ENCODE data around the gene NDUFA13. TPM values are rescaled to one million over a fixed set of nuclear protein-coding genes. Genes with fewer than 3 reads are reported as not detected.

Gene NDUFA13
- total RNA-seq, 1 donor from 2014 or later: 191 TPM

DNA sequence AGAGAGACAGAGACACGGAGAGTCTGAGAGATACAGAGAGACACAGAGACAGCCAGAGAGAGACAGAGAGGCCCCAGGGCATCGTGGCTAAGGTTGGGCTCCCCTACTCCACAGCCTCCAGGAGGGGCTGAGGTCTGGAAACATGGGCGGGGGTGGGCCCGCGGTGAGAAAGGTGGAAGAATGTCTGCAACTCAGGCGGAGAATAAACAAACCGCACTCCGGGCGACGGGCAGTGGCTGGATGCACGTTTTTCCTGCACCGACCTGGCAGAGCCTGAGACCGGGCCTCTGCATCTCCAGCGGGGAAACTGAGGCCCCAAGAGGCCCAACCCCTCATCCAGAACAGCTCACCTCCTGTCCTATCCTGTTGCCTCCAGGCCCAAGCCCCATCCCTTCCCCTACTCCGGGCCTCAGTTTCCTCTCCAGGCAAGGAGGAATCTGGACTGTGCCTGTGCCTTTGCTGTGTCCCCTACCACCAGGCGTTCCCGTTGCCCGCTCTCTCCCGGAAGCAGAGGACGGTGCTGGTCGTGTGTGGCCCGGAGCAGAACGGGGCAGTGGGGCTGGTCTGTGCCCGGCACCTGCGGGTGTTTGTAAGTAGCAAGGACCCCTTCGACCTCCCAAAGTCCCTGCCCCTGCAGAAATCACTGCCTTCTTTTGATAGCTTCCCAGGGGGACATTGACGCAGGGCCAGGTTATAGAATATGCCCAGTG lies 18.7 kb downstream of the NDUFA13 start:
- no peak for DNase-seq

DNA sequence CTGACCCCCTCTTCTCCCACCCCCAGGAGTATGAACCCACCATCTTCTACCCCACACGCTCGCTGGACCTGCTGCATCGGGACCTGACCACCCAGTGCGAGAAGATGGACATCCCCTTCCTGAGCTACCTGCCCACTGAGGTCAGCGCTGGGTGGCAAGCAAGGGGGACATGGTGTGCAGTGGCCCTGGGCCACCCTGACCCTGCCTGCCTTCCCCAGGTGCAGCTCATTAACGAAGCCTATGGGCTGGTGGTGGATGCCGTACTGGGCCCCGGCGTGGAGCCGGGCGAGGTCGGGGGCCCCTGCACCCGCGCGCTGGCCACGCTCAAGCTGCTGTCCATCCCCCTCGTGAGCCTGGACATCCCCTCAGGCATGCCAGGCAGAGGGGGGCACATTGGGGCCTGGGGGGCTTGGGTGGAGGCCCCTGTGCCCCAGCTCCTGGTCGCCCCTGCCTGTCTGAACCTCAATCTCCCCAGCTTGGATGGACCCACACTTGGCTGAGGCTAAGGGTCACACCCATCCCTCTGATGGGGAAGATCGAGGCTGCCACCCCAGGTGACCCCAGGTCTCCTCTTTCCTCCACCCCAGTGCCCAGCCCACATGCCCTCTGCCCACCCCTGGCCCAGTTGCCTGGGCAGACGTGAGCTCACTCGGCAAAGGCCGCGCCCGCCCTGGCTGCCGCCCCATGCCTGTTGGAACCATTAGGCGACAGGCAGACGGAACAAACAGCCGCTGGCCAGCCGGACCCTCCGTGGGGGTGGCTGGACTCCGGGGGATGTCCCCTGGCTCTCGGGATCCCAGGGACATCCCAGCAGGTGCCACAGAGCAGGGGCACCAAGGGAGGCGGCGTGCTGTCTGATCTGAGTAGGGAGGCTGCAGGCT lies 19.5 kb downstream of the NDUFA13 start:
- no peak for DNase-seq

DNA sequence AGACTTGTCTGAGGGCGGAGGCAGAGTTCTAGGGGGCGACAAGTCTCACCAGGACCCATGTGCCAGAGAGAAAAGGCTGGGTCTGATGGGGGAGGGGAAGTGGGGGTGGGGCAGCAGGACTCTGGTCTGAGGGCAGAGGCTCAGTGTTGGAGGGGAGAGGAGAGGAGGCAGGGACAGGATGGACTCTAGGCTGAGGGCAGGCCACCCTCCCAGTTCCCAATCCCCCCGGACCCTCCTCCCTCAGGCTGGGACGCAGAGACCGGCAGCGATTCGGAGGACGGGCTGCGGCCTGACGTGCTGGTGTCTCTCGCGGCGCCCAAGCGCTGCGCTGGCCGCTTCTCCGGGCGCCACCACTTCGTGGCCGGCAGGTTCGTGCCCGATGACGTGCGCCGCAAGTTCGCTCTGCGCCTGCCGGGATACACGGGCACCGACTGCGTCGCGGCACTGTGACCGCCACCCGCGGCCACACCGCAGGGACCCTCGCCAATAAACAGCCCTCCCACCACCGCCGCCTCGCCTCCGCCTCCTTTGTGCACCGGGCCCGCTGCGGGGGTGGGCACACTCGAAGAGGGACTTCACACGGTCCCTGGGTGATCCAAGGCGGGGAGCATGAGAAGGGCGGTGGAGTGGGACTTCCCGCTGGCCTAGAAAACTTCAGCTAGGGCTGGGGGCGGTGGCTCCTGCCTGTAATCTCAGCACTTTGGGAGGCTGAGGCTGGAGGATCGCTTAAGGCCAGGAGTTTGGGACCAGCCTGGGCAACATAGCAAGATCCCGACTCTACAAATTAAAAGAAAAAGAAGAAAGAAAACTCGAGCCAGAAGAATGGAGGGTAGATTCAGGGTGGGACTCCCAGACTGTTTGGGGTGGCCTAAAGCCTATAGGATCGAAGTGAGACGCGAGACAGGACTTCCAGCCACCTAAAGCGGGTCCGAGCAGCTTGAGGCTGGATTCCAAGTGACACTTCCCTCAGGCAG lies 21.3 kb downstream of the NDUFA13 start:
- DNase-seq: no peak

DNA sequence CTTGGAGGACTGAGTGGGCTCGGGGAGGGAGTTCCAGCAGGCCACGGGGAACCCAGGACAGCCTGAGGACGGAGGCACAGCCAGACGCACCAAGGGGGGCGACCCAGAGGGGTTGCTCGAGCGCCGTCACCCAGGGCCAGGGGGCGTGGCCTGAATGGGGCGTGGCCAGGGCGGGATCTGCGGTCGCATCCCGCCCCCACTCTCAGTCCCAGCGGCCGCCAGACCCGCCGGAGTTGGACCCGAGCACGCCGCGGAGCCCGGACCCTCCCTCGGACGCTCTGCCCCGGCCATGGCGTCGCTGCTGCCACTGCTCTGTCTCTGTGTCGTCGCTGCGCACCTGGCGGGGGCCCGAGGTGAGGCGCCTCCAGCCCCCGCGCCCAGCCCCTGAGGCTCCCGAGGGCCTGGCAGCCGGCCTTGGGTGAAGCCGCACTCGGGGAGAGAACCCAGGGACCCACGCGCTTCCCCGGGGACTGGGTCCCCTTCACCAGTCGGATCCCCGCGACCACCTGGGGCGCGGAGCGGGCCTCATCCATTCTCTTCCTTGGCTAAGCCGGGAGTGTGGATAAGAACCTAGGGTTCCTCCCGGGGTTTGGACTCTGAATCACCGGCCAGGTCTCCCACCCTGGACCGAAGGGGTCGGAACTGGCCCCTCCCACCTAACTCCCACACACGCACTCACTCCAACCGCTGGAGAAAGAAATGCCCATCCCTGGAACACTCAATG lies 22.2 kb downstream of the NDUFA13 start, which contains the start of gene CILP2:
Gene CILP2 (plus strand): TSS at position 205 of the 724 bp plus-strand sequence. CDS start 85 bp downstream, at position 290.
- no peak for DNase-seq

DNA sequence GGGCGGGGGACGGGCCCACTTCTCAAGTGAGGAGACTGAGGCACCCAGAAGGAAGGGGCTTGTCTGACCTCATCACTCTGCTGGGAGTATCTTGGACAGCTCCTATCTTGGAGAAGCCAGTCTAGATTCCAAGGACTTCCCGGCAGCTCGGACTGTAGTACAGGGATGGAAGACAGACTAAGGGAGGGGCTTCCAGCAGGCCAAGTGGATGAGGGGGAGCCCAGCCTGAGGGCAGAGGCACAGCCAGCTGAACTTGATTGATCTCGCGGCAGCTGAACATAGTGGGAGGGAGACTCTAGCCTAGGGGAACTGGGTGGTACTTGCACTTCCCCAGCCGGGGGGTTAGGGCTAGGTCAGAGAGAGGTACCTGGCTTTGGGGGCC lies 22.8 kb downstream of the NDUFA13 start:
- DNase-seq: no peak

DNA sequence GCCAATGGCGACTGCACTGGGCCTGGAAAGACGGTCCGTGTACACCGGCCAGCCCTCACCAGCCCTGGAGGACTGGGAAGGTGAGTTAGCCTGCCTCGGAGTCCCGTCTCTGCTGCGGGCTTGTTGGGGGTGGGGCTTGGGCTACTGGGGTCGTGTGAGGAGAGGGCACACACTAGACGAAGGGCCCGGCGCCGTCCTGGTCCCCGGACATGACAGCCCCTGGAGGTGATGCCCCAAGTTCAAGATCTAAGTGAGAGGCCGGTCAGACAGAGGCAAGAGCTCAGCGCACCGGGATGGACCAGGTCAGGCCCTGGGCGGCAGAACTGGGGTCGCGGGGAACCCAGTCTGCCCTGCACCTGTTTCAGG lies 23.7 kb downstream of the NDUFA13 start:
- no peak for DNase-seq

DNA sequence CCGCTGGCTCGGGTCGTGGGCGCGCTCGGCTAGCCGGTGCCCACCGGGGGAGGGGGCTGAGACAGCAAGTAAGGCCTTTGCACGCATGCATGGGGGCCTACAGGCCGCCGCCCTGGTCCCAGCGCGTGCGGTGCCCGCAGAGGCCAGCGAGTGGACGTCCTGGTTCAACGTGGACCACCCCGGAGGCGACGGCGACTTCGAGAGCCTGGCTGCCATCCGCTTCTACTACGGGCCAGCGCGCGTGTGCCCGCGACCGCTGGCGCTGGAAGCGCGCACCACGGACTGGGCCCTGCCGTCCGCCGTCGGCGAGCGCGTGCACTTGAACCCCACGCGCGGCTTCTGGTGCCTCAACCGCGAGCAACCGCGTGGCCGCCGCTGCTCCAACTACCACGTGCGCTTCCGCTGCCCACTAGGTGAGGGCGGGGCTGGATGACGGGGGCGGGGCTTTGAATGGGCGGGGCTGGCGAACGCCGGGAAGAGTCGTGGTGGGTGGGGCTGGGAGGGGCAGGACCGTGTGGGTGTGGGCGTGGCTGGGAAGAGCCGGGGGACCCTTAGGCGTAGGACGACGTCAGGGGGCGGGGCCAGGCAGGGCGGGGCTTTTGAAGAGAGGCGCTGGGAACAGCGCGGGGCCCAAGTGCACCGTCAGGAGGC lies 24.2 kb downstream of the NDUFA13 start:
- DNase-seq: peak; percentile 44

DNA sequence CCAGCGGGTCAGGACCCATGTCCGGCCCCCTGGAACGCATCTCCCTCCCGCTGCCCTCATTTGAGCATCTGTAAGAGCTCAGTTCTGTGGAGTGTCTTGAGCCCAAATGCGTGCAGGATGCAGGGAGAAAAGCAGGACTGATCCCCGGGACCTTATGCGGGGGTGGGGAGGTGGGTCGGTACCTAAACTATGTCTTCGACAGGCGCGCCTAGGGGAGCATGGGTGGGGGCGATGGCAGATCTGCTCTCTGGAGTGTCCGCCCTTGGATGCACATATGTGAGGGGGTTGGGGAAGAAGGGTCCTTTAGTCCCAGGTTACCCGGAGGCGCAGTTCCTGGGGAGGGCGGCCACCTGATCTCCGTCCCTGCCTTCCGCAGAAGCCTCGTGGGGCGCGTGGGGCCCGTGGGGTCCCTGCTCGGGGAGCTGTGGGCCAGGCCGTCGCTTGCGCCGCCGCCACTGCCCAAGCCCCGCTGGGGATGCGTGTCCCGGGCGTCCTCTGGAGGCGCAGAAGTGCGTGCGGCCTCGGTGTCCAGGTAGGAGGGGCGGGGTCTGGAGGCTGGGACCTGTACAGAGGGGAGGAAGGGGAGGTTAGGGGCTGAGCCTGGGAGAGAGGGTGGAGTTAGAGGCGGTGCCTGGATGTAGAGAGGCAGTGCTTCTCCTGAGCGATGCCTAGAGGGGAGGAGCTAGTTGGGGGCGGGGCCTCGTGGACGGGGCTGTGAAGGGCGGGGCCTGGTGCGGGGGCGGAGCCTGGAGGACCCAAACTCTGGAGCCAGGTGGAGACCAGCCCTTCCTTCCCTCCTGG lies 24.9 kb downstream of the NDUFA13 start:
- DNase-seq: peak; percentile 42

DNA sequence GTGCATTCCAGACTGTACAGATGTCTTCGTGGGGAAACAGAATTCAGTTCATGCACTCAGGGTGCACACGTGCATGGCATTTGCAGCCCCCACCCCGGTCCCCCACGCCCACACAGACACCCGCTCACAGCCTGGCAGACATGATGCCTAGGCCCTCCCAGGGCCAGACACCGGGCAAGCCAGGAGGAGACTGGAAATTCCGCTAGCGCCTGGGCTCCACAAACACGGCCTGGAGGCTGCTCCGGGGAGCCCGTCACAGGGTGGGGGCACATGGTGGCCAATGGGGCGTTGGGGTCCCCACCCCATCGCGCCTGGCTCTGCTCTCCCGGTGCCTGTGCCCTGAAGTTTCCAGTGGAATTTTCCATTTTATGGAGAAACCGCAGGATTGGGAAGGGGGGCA lies 25.6 kb downstream of the NDUFA13 start:
- no peak for DNase-seq

DNA sequence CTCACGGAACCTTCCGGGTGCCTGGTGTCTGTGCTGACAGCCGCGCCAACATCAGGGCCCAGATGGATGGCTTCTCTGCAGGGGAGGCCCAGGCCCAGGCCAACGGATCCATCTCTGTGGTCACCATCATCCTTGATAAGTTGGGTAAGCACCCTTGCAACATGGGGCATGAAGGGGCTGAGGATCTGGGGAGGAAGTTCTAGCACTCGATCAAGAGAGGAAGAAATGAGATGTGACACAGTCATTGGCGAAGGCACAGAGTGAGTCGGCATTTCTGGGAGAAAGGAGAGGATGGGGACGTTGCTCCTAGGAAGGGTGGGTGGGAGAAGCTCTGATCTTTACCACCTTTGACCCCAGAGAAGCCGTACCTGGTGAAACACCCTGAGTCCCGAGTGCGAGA lies 26.5 kb downstream of the NDUFA13 start:
- no peak for DNase-seq

DNA sequence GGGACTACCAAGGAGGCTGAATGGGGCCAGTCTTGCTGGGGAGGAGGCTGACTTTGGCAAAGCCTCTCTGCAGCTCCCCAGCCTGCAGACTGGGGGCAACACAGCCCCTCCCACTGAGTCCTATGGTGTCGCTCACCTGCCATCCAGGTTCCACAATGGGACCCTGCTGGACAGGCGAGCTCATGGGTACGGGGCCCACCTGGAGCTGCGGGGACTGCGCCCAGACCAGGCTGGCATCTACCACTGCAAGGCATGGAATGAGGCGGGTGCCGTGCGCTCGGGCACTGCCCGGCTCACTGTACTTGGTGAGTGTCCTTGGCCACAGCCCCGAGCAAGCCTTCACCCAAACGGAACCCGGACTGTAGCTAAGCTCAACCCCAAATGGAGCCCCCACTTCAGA lies 27.1 kb downstream of the NDUFA13 start:
- DNase-seq: no peak

DNA sequence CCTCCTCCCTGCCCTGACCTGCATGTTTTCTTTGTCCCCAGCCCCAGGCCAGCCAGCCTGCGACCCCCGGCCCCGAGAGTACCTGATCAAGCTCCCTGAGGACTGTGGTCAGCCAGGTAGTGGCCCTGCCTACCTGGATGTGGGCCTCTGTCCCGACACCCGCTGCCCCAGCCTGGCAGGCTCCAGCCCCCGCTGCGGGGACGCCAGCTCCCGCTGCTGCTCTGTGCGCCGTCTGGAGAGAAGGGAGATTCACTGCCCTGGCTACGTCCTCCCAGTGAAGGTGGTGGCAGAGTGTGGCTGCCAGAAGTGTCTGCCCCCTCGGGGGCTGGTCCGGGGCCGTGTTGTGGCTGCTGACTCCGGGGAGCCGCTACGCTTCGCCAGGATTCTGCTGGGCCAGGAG lies 27.6 kb downstream of the NDUFA13 start:
- DNase-seq: no peak

DNA sequence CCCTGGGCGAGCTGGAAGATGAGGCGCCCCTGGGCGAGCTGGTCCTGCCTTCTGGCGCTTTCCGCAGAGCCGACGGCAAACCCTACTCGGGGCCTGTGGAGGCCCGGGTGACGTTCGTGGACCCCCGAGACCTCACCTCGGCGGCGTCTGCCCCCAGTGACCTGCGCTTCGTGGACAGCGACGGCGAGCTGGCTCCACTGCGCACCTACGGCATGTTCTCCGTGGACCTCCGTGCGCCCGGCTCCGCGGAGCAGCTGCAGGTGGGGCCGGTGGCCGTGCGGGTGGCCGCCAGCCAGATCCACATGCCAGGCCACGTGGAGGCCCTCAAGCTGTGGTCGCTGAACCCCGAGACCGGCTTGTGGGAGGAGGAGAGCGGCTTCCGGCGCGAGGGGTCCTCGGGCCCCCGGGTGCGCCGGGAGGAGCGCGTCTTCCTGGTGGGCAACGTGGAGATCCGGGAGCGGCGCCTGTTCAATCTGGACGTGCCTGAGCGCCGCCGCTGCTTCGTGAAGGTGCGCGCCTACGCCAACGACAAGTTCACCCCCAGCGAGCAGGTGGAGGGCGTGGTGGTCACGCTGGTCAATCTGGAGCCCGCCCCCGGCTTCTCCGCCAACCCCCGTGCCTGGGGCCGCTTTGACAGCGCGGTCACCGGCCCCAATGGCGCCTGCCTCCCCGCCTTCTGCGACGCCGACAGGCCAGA lies 28.4 kb downstream of the NDUFA13 start:
- no peak for DNase-seq

DNA sequence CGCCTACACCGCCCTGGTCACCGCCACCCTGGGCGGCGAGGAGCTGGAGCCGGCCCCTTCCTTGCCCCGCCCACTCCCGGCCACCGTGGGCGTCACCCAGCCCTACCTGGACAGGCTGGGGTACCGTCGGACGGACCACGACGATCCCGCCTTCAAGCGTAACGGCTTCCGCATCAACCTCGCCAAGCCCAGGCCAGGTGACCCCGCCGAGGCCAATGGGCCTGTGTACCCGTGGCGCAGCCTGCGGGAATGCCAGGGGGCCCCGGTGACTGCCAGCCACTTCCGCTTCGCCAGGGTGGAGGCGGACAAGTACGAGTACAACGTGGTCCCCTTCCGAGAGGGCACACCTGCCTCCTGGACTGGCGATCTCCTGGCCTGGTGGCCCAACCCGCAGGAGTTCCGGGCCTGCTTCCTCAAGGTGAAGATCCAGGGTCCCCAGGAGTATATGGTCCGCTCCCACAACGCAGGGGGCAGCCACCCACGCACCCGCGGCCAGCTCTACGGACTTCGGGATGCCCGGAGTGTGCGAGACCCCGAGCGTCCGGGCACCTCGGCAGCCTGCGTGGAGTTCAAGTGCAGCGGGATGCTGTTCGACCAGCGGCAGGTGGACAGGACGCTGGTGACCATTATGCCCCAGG lies 29.0 kb downstream of the NDUFA13 start:
- DNase-seq: no peak

DNA sequence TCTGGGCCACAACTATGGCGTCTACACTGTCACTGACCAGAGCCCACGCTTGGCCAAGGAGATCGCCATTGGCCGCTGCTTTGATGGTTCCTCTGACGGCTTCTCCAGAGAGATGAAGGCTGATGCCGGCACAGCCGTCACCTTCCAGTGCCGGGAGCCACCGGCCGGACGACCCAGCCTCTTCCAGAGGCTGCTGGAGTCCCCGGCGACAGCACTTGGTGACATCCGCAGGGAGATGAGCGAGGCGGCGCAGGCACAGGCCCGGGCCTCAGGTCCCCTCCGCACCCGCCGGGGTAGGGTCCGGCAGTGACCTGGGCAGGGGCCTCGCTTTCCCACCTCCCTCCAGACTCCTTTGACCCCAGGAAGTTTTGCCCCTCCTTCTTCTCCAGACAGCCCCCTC lies 29.7 kb downstream of the NDUFA13 start:
- no peak for DNase-seq

DNA sequence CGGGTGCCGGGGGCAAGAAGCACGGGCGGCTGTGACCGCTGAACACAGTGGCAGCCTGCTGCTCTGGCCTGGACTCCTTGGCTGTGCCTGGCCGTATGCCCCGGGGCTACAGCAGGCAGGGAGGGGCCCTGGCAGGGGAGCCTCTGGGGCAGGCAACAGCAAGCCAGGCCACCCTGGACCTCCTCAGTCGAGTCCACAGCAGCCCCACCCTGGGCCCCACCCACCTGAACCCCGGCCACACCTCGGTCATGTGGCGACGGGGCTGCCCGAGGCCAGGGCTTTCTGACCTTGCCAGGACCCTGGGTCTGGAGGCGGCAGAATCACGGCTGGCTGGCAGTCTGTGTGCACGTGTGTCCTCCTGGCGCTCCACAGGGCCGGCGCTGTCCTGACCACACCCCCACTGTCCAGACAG lies 30.7 kb downstream of the NDUFA13 start:
- no peak for DNase-seq

DNA sequence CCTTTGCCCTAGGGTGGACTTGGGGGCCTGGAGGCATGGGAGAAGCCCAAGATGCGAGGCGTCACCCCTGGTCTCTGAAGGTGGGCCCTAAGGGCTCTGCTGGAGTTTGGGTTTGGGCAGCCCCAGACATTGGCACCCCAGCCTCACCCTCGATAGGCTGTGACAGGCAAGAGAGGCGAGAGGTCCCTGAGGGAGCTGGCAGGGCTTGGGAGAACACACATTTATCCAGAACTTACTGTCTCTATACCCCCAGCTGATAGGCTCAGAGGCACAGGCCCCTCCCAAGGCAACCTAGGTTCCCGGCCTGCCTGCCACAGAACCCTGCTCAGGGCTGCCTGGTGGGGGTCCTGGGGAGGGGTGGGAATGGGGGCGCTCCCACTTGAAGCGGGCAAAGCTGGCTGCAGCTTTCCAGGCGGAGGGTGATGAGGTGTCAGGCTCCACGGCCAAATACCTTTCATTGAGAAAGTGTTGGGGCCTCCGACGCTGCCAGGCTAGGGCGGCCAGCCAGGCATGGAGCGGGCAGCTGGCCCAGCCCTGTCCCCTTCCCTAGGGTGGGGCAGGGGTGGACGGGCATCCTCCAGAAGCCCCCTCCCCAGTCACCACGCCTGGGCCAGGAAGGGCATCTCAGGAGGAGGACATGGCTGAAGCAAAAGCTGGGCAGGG lies 31.8 kb downstream of the NDUFA13 start:
- DNase-seq: no peak

DNA sequence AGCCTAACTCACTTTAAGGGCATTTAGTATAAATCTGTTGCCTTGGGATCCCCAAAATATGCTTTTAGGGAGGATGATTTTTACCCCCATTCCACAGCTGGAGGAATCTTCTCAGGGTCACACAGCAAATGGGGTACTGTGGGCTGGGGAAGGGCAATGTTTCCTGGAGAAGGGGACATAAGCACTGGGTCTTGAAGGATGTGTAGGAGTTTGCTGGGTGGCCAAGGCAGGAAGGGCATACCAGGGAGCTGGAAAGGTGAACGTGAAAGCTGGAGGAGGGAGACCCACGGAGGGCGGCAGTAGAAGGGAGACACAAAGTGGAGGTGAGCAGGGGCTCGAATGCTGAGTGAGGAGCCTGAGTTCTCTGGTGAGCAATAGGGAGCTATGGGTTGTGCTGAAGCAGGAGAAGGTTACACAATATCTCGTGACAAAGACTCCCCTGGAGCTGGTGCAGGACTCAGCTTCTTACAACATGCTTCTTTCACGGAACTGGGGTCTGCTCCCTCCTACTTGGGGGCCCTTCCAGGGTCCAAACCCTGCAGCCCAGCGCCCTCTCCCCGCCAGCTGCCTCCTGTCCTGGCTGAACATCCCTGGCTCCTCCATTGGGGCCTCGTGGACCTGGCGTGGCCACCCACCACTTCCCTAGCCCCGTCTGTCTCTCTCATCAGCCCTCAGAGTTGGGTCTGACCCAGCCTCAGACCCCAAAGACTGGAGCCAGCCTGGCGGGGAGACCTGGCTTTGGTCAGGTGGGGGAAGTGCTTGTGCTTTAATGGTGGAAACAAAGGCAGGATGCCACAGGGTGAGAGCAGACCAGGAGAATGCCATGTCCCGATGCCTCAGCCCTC lies 33.1 kb downstream of the NDUFA13 start:
- DNase-seq: no peak
